Measurements from ENCODE around the gene EFR3B.

Gene EFR3B

GRCh38 chr2:25053041-25053440 lies 11.2 kb downstream of the EFR3B start:
- CTCF ChIA-PET, result interaction anchor here (0.9 to 1.1 kb wide), 2 partner anchors 78 to 643 kb away, joined by 3 read pairs; no protein-coding TSS in a partner anchor
- no peak for DNase-seq (ENCODE audit: extremely low spot score)
- POLR2A ChIA-PET, result no interaction called here
- TF ChIP-seq CTCF (IDR thresholded peaks at IDR 0.05; ENCODE audit: control extremely low read depth, extremely low read depth, low read depth, missing control alignments), result no peak

- DNase-seq (ENCODE audit: extremely low spot score), result no peak
- POLR2A ChIA-PET, result no interaction called here
- no peak for TF ChIP-seq CTCF (IDR thresholded peaks at IDR 0.05; ENCODE audit: control extremely low read depth, extremely low read depth, low read depth, missing control alignments)
- CTCF ChIA-PET, result interaction anchor here (0.9 to 1.5 kb wide), 3 partner anchors 9 to 70 kb away, joined by 3 to 4 read pairs (median 3); no protein-coding TSS in a partner anchor
Observed at GRCh38 chr2:25054720-25055119, 12.8 kb downstream of the EFR3B start.

GRCh38 chr2:25055376-25055920 lies 13.6 kb downstream of the EFR3B start:
- TF ChIP-seq CTCF (IDR thresholded peaks at IDR 0.05; ENCODE audit: control extremely low read depth, extremely low read depth, low read depth, missing control alignments), result no peak
- DNase-seq (ENCODE audit: extremely low spot score), result no peak
- CTCF ChIA-PET, result interaction anchor here (0.8 to 1.7 kb wide), 4 partner anchors 9 to 71 kb away, joined by 3 to 8 read pairs (median 4); no protein-coding TSS in a partner anchor
- POLR2A ChIA-PET, result no interaction called here

GRCh38 chr2:25056098-25056821 lies 14.4 kb downstream of the EFR3B start:
- POLR2A ChIA-PET, result no interaction called here
- CTCF ChIA-PET, result interaction anchor here (1.3 to 1.7 kb wide), 3 partner anchors 8 to 81 kb away, joined by 3 to 8 read pairs (median 5); no protein-coding TSS in a partner anchor
- DNase-seq (ENCODE audit: extremely low spot score), result no peak
- no peak for TF ChIP-seq CTCF (IDR thresholded peaks at IDR 0.05; ENCODE audit: control extremely low read depth, extremely low read depth, low read depth, missing control alignments)

GRCh38 chr2:25062511-25062917 lies 20.6 kb downstream of the EFR3B start:
- DNase-seq (ENCODE audit: extremely low spot score), result no peak
- TF ChIP-seq CTCF (IDR thresholded peaks at IDR 0.05; ENCODE audit: control extremely low read depth, extremely low read depth, low read depth, missing control alignments), result no peak
- POLR2A ChIA-PET, result no interaction called here
- CTCF ChIA-PET, result no interaction called here

- POLR2A ChIA-PET, result no interaction called here
- DNase-seq (ENCODE audit: extremely low spot score), result no peak
- TF ChIP-seq CTCF (IDR thresholded peaks at IDR 0.05; ENCODE audit: control extremely low read depth, extremely low read depth, low read depth, missing control alignments), result no peak
- CTCF ChIA-PET, result interaction anchor here (0.9 to 2.0 kb wide), 4 partner anchors 8 to 89 kb away, joined by 4 to 8 read pairs (median 4); no protein-coding TSS in a partner anchor
Observed at GRCh38 chr2:25063876-25064660, 22.2 kb downstream of the EFR3B start.

All from GM10248 (cell line).